ENCODE results near the gene MINDY4.

DNA sequence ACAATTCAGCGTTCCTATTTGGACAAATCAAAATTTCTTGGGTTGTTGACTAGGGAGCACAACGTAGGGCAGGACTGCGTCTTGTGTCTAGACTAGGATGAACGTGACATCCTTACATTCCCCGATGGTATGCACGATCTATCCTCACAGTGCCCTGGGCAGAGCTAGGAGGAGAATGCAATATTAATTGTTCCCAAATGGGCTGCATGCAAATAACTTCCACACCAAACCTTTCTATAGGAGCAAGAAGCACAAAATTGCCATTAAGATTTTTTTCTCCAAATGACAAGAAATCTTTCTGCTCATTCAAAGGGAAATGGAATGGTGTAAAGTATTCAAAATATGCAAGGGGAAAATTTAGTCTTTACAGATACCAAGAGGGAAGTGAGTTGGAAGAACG lies 119.0 kb downstream of the MINDY4 start:
- TF ChIP-seq FOS (IDR thresholded peaks at IDR 0.05; ENCODE audit: borderline replicate concordance, extremely low read depth, insufficient read length) (no peak), JUND (IDR thresholded peaks at IDR 0.05; ENCODE audit: low read depth, low read length) (no peak), SMC3 (IDR thresholded peaks at IDR 0.05; ENCODE audit: borderline replicate concordance, low read length) (no peak), KDM1A (IDR thresholded peaks at IDR 0.05; ENCODE audit: borderline replicate concordance) (no peak), CEBPB (IDR thresholded peaks at IDR 0.05; ENCODE audit: borderline replicate concordance in 1 of 2, low read depth in 2 of 2, low read length in 2 of 2) (no peak), EZH2 (IDR thresholded peaks at IDR 0.05; ENCODE audit: borderline replicate concordance, control insufficient read depth, low read depth, low read length) (no peak), PAX8 (IDR thresholded peaks at IDR 0.05) (no peak), POLR2A (IDR thresholded peaks at IDR 0.05; ENCODE audit: low read depth, low read length) (no peak), SREBF1 (IDR thresholded peaks at IDR 0.05; ENCODE audit: low read length) (no peak)
- TF ChIP-seq, protein P1, sequence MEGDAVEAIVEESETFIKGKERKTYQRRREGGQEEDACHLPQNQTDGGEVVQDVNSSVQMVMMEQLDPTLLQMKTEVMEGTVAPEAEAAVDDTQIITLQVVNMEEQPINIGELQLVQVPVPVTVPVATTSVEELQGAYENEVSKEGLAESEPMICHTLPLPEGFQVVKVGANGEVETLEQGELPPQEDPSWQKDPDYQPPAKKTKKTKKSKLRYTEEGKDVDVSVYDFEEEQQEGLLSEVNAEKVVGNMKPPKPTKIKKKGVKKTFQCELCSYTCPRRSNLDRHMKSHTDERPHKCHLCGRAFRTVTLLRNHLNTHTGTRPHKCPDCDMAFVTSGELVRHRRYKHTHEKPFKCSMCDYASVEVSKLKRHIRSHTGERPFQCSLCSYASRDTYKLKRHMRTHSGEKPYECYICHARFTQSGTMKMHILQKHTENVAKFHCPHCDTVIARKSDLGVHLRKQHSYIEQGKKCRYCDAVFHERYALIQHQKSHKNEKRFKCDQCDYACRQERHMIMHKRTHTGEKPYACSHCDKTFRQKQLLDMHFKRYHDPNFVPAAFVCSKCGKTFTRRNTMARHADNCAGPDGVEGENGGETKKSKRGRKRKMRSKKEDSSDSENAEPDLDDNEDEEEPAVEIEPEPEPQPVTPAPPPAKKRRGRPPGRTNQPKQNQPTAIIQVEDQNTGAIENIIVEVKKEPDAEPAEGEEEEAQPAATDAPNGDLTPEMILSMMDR (IDR thresholded peaks at IDR 0.05 in 2 of 3, conservative IDR thresholded peaks at IDR 0.05 in 1 of 3; ENCODE audit: control insufficient read depth in 2 of 3, extremely low read depth in 1 of 3, insufficient read depth in 1 of 3, low read depth in 3 of 3, low read length in 3 of 3): no peak
